HCEC 1CT (cell line): ENCODE results near the gene SNX32.
"Not testable (repeated sequence)": the region's sequence is repeated elsewhere in the genome, so short reads cannot be mapped to it uniquely, and the experiment has no call there.

Source experiments
- DNase-seq: peaks from one replicate; pipeline ENCODE4 v3.0.0-alpha.2; 2017

Gene SNX32

GRCh38 chr11:65832231-65832630, 1.5 kb upstream of the SNX32 start:
- DNase-seq: not testable (repeated sequence)

- DNase-seq: no peak
Observed at GRCh38 chr11:65834202-65834601, 439 bp downstream of the SNX32 start.

- DNase-seq: no peak
Observed at GRCh38 chr11:65842144-65842543, 8.4 kb downstream of the SNX32 start.

GRCh38 chr11:65843811-65844210, 10.0 kb downstream of the SNX32 start:
- no peak for DNase-seq

GRCh38 chr11:65844231-65844872, 10.6 kb downstream of the SNX32 start:
- DNase-seq: no peak

- no peak for DNase-seq
Observed at GRCh38 chr11:65847746-65848145, 14.0 kb downstream of the SNX32 start.

- not testable (repeated sequence) for DNase-seq
Observed at GRCh38 chr11:65848693-65849092, 14.9 kb downstream of the SNX32 start.

- no peak for DNase-seq
Observed at GRCh38 chr11:65849366-65849765, 15.6 kb downstream of the SNX32 start.

- DNase-seq: no peak
Observed at GRCh38 chr11:65849771-65850216, 16.0 kb downstream of the SNX32 start.

- DNase-seq: peak; percentile 30
Observed at GRCh38 chr11:65850217-65851082, 16.7 kb downstream of the SNX32 start.

- peak; percentile 34 for DNase-seq
Observed at GRCh38 chr11:65851083-65851579, 17.4 kb downstream of the SNX32 start.

- DNase-seq: peak; percentile 32
Observed at GRCh38 chr11:65851811-65852507, 18.2 kb downstream of the SNX32 start.

- DNase-seq: no peak
Observed at GRCh38 chr11:65852508-65853245, 18.9 kb downstream of the SNX32 start.

- peak; percentile 34 for DNase-seq
Observed at GRCh38 chr11:65853246-65853979, 19.6 kb downstream of the SNX32 start.

- DNase-seq: no peak
Observed at GRCh38 chr11:65854161-65854592, 20.4 kb downstream of the SNX32 start.

GRCh38 chr11:65854852-65855837, 21.4 kb downstream of the SNX32 start:
- DNase-seq: no peak

GRCh38 chr11:65855927-65856363, 22.2 kb downstream of the SNX32 start:
- DNase-seq: no peak

- peak; percentile 66 for DNase-seq
Observed at GRCh38 chr11:65856689-65857499, 23.1 kb downstream of the SNX32 start.

GRCh38 chr11:65857500-65857852, 23.7 kb downstream of the SNX32 start:
- DNase-seq: peak; percentile 46
